ENCODE data around the gene DLG2. TPM values are rescaled to one million over a fixed set of nuclear protein-coding genes. Genes with fewer than 3 reads are reported as not detected.

The DLG2 gene
- total and polyA plus RNA-seq, 4 donors, result 1.3 to 23.3 (median 10.9) TPM

DNA sequence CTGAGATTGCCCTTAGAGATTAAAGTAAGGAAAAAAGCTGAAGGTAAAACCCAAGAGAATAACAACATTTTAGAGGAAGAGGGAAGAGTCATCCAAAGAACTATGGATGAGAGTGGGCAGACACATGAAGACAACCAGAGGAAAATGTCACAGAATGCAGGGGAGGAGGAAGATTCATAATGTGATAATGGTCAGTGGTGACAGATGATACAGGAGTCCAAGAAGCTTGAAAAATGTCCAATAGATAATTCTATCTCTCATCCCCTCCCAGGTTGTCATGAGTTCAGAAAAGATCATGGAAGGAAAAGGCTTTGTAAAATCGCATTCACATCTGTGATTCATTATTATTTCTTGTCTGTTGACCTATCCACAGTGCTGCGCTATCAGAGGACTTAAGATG, 2058.6 kb downstream of the DLG2 start:
- Histone ChIP-seq H3K4me1 (ENCODE audit: control insufficient read depth in 1 of 2, insufficient read depth in 2 of 2, low read length in 2 of 2) (no peaks in the 10 kb centered on the region), H3K36me3 (ENCODE audit: control insufficient read depth in 1 of 2, insufficient read depth in 2 of 2, low read length in 1 of 2) (no peaks in the 10 kb centered on the region), H3K27me3 (ENCODE audit: control insufficient read depth in 1 of 2, insufficient read depth in 2 of 2, low read length in 1 of 2) (no peaks in the 10 kb centered on the region), H3K9me3 (ENCODE audit: control insufficient read depth, low read length) (no peaks in the 10 kb centered on the region), H3K27ac (ENCODE audit: low read depth in 1 of 2, low read length in 2 of 2) (no peak overlapping the region), H3K4me3 (ENCODE audit: low read length in 2 of 2) (no peak overlapping the region)
- WGBS, 2 donors, result 55 to 78% methylated on average over 2 of the region's 2 CpGs
- no peak for DNase-seq
- intact Hi-C loops (cut with DNase I), result no loop called here
- ATAC-seq (ENCODE audit: low FRiP score), result no peak

DNA sequence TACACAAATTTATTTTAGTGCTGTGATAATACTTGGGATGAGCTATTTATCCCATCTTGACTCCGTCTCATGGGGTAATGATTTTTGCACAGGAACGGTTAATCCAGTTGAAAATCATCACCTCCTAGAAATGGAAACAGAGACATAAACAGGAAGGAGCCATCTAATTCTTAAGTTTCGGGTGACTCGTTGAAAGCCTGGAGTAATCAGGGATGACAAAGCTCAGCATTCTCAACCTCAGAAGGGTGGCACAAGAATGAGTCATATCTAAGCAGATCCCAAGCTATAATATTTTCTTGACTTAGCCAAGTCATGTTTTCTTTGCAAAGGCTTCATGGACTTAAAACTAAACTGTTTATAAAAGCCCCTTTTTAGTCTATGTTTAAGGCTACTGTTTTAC, 2060.2 kb downstream of the DLG2 start:
- Histone ChIP-seq H3K36me3 (ENCODE audit: control insufficient read depth in 1 of 2, insufficient read depth in 2 of 2, low read length in 1 of 2) (no peaks in the 10 kb centered on the region), H3K4me1 (ENCODE audit: control insufficient read depth in 1 of 2, insufficient read depth in 2 of 2, low read length in 2 of 2) (no peaks in the 10 kb centered on the region), H3K4me3 (ENCODE audit: low read length in 2 of 2) (no peak overlapping the region), H3K27ac (ENCODE audit: low read depth in 1 of 2, low read length in 2 of 2) (no peak overlapping the region), H3K9me3 (ENCODE audit: control insufficient read depth, low read length) (no peaks in the 10 kb centered on the region), H3K27me3 (ENCODE audit: control insufficient read depth in 1 of 2, insufficient read depth in 2 of 2, low read length in 1 of 2) (no peaks in the 10 kb centered on the region)
- intact Hi-C loops (cut with DNase I), result no loop called here
- ATAC-seq (ENCODE audit: low FRiP score), result no peak
- 38 to 41% methylated on average over 4 of the region's 4 CpGs for WGBS, 2 donors
- no peak for DNase-seq

DNA sequence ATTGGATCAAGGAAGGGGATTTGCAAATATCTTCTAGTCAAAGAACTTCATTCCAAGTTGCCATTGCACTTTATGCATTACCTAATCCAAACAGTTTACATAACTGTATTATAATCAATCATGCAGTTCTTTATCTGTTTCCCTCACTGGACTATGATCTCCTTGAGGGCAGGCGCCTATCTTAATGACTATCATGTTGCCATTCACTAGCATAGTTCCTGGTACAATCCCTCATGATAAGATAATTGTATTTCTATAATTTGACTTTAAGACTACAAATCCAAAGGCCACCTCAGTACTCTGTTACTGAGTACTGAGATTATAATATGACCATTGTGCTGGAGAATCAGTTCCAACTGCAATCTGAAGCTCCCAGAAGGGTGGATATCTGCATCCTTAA, 2062.3 kb downstream of the DLG2 start:
- WGBS, 2 donors, result 74% methylated on average over 1 of the region's 1 CpG
- Histone ChIP-seq H3K9me3 (ENCODE audit: control insufficient read depth, low read length) (no peaks in the 10 kb centered on the region), H3K4me1 (ENCODE audit: control insufficient read depth in 1 of 2, insufficient read depth in 2 of 2, low read length in 2 of 2) (no peaks in the 10 kb centered on the region), H3K4me3 (ENCODE audit: low read length in 2 of 2) (no peak overlapping the region), H3K27me3 (ENCODE audit: control insufficient read depth in 1 of 2, insufficient read depth in 2 of 2, low read length in 1 of 2) (no peaks in the 10 kb centered on the region), H3K36me3 (ENCODE audit: control insufficient read depth in 1 of 2, insufficient read depth in 2 of 2, low read length in 1 of 2) (no peaks in the 10 kb centered on the region), H3K27ac (ENCODE audit: low read depth in 1 of 2, low read length in 2 of 2) (no peak overlapping the region)
- intact Hi-C loops (cut with DNase I), result no loop called here
- ATAC-seq (ENCODE audit: low FRiP score) (no peak), DNase-seq (no peak)

DNA sequence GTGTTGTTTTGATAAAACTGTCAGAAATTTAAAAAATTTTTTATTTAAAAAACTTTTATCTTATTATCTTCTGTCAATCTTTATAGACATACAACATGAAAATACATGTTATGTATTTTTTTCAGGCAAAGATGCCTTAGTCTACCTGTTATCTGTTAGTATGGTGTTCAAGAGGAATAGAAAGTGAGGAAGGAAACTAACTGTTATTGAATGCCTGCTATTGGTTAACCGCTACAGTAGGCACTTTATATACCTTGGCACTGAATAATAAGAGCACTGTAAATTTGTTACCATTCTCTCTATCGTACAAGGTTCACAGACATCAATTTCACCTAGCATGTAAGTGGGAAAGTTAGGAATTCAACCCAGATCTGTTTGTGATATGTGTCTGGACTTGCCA, 2068.9 kb downstream of the DLG2 start:
- Histone ChIP-seq H3K4me3 (ENCODE audit: low read length in 2 of 2) (no peak overlapping the region), H3K4me1 (ENCODE audit: control insufficient read depth in 1 of 2, insufficient read depth in 2 of 2, low read length in 2 of 2) (no peaks in the 10 kb centered on the region), H3K9me3 (ENCODE audit: control insufficient read depth, low read length) (no peaks in the 10 kb centered on the region), H3K27me3 (ENCODE audit: control insufficient read depth in 1 of 2, insufficient read depth in 2 of 2, low read length in 1 of 2) (no peaks in the 10 kb centered on the region), H3K27ac (ENCODE audit: low read depth in 1 of 2, low read length in 2 of 2) (no peak overlapping the region), H3K36me3 (ENCODE audit: control insufficient read depth in 1 of 2, insufficient read depth in 2 of 2, low read length in 1 of 2) (no peaks in the 10 kb centered on the region)
- no peak for ATAC-seq (ENCODE audit: low FRiP score)
- intact Hi-C loops (cut with DNase I), result no loop called here
- WGBS, 2 donors, result 82 to 88% methylated on average over 2 of the region's 2 CpGs
- no peak for DNase-seq

DNA sequence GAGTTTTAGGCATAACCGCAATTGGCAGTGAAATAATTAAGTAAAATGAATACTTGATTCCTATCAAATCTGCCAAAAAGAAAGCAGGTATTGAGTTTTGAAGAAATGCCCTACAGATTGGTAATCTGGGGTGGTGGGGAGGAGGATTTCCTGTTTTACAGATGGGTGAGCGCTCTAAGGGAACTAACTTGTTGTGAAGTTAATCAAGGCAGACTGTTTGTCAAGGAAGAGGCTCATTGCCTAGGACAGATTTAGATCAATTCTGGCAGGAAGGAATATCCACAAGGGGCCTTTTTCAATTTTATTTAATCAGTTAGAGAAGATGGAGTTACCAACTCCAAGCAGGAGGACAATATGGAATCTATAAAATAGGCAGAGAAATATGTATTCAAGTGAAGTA, 2069.5 kb downstream of the DLG2 start:
- intact Hi-C loops (cut with DNase I), result no loop called here
- H3K4me1 ChIP-seq (ENCODE audit: control insufficient read depth in 1 of 2, insufficient read depth in 2 of 2, low read length in 2 of 2), result no peaks in the 10 kb centered on the region
- no peaks in the 10 kb centered on the region for H3K36me3 ChIP-seq (ENCODE audit: control insufficient read depth in 1 of 2, insufficient read depth in 2 of 2, low read length in 1 of 2)
- DNase-seq (no peak), ATAC-seq (ENCODE audit: low FRiP score) (no peak)
- H3K27ac ChIP-seq (ENCODE audit: low read depth in 1 of 2, low read length in 2 of 2), result no peak overlapping the region
- no peaks in the 10 kb centered on the region for H3K9me3 ChIP-seq (ENCODE audit: control insufficient read depth, low read length)
- H3K4me3 ChIP-seq (ENCODE audit: low read length in 2 of 2), result no peak overlapping the region
- 84 to 85% methylated on average over 2 of the region's 2 CpGs for WGBS, 2 donors
- no peaks in the 10 kb centered on the region for H3K27me3 ChIP-seq (ENCODE audit: control insufficient read depth in 1 of 2, insufficient read depth in 2 of 2, low read length in 1 of 2)

DNA sequence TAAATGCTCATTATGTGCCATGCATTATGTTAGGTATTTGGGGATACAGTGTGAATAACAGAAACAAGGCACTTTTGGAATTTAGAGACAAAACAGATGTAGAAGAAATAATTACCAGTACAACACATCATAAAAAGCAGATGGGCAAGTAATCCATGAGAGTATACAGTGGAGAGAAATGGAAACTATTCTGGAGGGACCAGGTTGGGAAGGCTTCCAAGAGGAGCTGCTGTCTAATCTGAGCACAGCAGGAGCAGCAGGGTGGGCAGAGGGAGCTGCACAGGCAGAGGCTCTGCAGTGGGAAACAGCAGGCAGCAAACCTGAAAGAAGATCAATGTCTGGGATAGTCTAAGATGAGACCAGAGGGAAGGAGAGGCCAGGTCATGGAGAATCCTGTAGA, 2072.3 kb downstream of the DLG2 start:
- Histone ChIP-seq H3K27me3 (ENCODE audit: control insufficient read depth in 1 of 2, insufficient read depth in 2 of 2, low read length in 1 of 2) (peaks cover 0 to 2% of the 10 kb centered on the region in 2 donors), H3K36me3 (ENCODE audit: control insufficient read depth in 1 of 2, insufficient read depth in 2 of 2, low read length in 1 of 2) (no peaks in the 10 kb centered on the region), H3K4me3 (ENCODE audit: low read length in 2 of 2) (no peak overlapping the region), H3K27ac (ENCODE audit: low read depth in 1 of 2, low read length in 2 of 2) (no peak overlapping the region), H3K9me3 (ENCODE audit: control insufficient read depth, low read length) (no peaks in the 10 kb centered on the region), H3K4me1 (ENCODE audit: control insufficient read depth in 1 of 2, insufficient read depth in 2 of 2, low read length in 2 of 2) (peaks cover 0 to 2% of the 10 kb centered on the region in 2 donors)
- intact Hi-C loops (cut with DNase I), result no loop called here
- ATAC-seq (ENCODE audit: low FRiP score), result no peak
- no peak for DNase-seq

DNA sequence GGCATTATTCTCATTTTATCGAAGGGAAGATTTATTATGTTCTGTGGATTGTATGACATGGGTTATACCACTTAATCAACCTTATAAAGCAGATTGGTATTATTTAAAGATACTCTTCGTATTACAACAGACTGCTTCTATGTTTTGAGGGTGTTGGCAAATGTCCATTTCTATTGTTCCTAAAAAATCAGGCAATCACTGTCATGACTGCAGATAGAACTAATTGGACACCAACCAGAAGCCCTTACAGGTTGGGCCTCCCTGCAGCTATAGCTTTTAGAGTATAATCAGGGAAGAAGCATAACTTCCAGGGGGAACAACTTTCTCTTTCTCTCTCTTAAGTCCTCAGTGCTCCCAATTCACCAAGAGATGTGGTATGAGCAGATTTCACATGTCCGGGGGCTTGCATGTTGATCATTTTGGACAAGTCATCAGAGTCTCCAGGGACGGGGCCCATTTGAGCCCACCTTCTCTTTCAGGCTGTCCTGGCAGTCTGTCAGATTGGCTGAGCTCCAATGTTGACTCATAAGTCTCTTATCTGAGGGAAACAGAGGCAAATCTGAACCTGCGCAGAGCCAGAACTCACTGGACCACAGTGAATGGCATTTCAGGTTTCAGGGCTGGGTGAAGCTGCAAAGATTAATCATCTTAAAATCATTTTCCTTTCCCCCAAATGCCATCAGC, 2077.0 kb downstream of the DLG2 start:
- peaks cover 0 to 2% of the 10 kb centered on the region in 2 donors for H3K4me1 ChIP-seq (ENCODE audit: control insufficient read depth in 1 of 2, insufficient read depth in 2 of 2, low read length in 2 of 2)
- WGBS, 2 donors, result 56 to 58% methylated on average over 5 of the region's 5 CpGs
- no peak overlapping the region for H3K4me3 ChIP-seq (ENCODE audit: low read length in 2 of 2)
- no peak overlapping the region for H3K27ac ChIP-seq (ENCODE audit: low read depth in 1 of 2, low read length in 2 of 2)
- no peaks in the 10 kb centered on the region for H3K9me3 ChIP-seq (ENCODE audit: control insufficient read depth, low read length)
- H3K27me3 ChIP-seq (ENCODE audit: control insufficient read depth in 1 of 2, insufficient read depth in 2 of 2, low read length in 1 of 2), result peaks cover 0 to 2% of the 10 kb centered on the region in 2 donors
- intact Hi-C loops (cut with DNase I), result no loop called here
- no peak for ATAC-seq (ENCODE audit: low FRiP score)
- no peak for DNase-seq
- no peaks in the 10 kb centered on the region for H3K36me3 ChIP-seq (ENCODE audit: control insufficient read depth in 1 of 2, insufficient read depth in 2 of 2, low read length in 1 of 2)

DNA sequence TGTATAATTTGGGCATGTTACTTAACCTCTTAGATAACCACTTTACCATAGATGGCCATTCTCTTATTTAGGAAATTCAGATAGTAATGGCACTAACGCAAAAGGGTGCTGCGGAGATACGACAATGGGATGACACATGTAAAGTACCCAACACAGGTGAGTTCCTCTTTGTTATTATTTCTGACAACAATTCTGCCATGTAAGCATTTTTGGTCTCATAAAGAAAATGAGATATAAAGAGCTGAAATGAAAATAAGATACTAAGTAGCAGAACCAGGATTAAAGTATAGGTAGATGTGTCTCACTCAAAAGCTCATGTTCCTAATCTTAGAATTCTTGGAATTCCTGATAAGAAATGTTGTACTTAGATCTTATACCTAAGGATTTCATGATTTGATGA, 2080.8 kb downstream of the DLG2 start:
- 76 to 77% methylated on average over 3 of the region's 3 CpGs for WGBS, 2 donors
- ATAC-seq (ENCODE audit: low FRiP score) (no peak), DNase-seq (no peak)
- Histone ChIP-seq H3K27ac (ENCODE audit: low read depth in 1 of 2, low read length in 2 of 2) (no peak overlapping the region), H3K27me3 (ENCODE audit: control insufficient read depth in 1 of 2, insufficient read depth in 2 of 2, low read length in 1 of 2) (peaks cover 0 to 2% of the 10 kb centered on the region in 2 donors), H3K9me3 (ENCODE audit: control insufficient read depth, low read length) (no peaks in the 10 kb centered on the region), H3K4me3 (ENCODE audit: low read length in 2 of 2) (no peak overlapping the region), H3K36me3 (ENCODE audit: control insufficient read depth in 1 of 2, insufficient read depth in 2 of 2, low read length in 1 of 2) (no peaks in the 10 kb centered on the region), H3K4me1 (ENCODE audit: control insufficient read depth in 1 of 2, insufficient read depth in 2 of 2, low read length in 2 of 2) (peaks cover 0 to 2% of the 10 kb centered on the region in 2 donors)
- intact Hi-C loops (cut with DNase I), result no loop called here

DNA sequence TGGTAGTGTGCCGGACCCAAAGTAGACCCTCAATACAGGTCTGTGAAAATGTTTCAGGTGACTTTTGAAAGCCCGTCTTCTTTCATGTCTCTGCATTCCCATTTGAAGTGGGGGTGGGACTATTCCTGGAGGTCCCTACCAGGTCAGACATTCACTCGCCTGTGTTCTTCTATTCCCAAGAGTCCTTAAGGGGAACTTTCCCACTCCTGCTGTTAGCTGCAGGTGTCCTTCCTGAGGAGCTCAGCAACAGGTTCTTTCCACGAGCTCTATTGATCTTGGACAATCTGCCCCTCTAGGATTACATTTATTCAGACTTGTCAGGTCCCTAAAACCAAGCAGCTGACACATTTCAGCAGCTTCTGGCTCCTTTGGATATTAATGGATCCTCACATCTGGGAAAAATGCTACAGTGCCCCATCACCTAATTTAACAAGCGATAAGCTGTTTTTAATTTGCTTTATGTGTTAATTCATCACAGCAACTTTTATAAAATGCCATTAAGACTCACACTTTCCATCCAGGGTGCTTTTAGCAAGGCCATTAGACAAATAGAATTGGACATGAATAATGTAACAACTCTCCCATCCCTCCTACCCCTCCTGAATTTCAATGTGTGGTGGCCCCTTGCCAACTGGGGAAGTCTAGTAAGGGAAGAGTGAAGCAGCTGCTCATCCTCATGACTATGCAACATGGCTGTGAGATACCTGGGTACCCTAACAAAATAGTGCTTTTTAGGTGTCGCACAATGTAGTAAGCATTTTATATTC, 2081.5 kb downstream of the DLG2 start:
- intact Hi-C loops (cut with DNase I), result no loop called here
- WGBS, 2 donors, result 66% methylated on average over 6 of the region's 6 CpGs
- Histone ChIP-seq H3K4me3 (ENCODE audit: low read length in 2 of 2) (no peak overlapping the region), H3K27ac (ENCODE audit: low read depth in 1 of 2, low read length in 2 of 2) (no peak overlapping the region), H3K36me3 (ENCODE audit: control insufficient read depth in 1 of 2, insufficient read depth in 2 of 2, low read length in 1 of 2) (no peaks in the 10 kb centered on the region), H3K9me3 (ENCODE audit: control insufficient read depth, low read length) (no peaks in the 10 kb centered on the region), H3K27me3 (ENCODE audit: control insufficient read depth in 1 of 2, insufficient read depth in 2 of 2, low read length in 1 of 2) (peaks cover 0 to 2% of the 10 kb centered on the region in 2 donors), H3K4me1 (ENCODE audit: control insufficient read depth in 1 of 2, insufficient read depth in 2 of 2, low read length in 2 of 2) (peaks cover 0 to 2% of the 10 kb centered on the region in 2 donors)
- DNase-seq (no peak), ATAC-seq (ENCODE audit: low FRiP score) (no peak)

All from aorta (tissue), 5 donors.